ENCODE data around the gene ST3GAL2.
"Not testable (repeated sequence)": the region's sequence is repeated elsewhere in the genome, so short reads cannot be mapped to it uniquely, and the experiment has no call there.

GRCh38 chr16:70451004-70451340 is 12.1 kb upstream of the ST3GAL2 start:
- TF ChIP-seq POLR2A, POLR2AphosphoS5 (IDR thresholded peaks at IDR 0.05; ENCODE audit: low read depth, low read length): not testable (repeated sequence)
